Right hindlimb (tissue), 1 donor: Measurements from ENCODE around the gene HSPA1L.
"Not testable (repeated sequence)": the region's sequence is repeated elsewhere in the genome, so short reads cannot be mapped to it uniquely, and the experiment has no call there.

ENCODE experiments used
- DNase-seq: peaks from one replicate; pipeline ENCODE4 v3.0.0-alpha.2; 2018

Gene HSPA1L

DNA sequence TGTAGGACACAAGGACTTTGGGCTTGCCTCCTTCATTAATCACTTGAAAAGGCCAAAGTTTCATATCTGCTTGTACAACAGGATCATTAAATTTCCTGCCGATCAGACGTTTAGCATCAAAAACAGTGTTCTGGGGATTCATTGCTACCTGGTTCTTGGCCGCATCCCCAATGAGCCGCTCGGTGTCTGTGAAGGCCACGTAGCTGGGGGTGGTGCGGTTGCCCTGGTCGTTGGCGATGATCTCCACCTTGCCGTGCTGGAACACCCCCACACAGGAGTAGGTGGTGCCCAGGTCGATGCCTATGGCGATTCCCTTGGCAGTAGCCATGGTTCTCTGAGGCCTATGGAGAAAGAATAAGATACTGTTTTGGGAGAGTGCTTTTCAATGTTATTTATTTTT is 3.4 kb downstream of the HSPA1L start:
- DNase-seq, result no peak

DNA sequence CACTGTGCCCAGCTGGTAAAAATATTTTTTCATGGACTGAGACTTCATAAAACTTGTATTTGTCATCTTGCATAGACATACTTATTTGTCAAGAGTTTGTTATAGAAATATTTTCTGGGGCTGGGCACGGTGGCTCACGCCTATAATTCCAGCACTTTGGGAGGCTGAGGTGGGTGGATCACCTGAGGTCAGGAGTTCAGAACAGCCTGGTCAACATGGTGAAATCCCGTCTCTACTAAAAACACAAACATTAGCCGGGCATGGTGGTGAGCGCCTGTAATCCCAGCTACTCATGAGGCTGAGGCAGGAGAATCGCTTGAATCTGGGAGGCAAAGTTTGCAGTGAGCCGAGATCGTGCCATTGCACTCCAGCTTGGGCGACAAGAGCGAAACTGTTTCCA is 6.5 kb downstream of the HSPA1L start:
- not testable (repeated sequence) for DNase-seq

DNA sequence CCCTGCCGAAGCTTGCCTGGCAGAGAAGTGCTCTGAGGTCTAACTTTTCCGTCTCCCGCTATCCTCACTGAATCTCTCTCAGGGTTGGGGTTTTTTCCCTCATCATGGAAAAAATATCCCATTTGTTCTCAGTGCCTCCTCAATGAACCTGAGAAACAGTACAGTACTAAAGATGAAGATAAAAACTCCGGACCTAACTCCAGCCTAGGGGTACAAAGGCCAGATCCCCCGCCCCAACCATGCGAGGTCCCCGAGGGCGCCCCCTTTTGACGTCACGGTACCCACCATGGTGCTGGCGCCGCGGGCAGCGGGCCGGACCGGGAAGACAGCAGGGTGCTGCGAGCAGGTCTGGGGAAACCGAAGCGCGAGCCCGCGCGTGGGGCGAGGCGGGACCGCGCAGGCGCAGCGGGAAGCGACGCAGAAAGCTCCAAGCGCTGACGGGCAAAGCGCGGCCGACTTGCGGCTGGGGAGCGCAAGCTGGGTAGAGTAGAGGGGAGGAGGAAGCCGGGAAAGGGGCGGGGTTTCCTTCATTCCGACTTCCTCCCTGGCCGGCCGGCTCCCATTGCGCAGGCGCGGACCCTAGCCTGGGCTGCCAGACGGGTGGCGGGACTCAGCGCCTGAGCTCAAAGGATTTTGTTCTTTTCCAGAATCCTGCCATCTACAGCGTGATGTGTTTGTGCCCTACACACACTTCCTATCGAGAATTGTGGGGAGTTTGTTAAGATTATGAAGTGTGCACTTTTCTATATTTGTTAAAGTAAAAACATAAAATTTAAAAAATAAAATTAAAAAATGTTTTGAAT is 8.4 kb downstream of the HSPA1L start, which contains the start of gene LSM2:
TSS of gene LSM2 (minus strand) at position 497 of the 803 bp plus-strand sequence. CDS start at position 288, 209 bp downstream.
- DNase-seq, result peak; percentile 99

DNA sequence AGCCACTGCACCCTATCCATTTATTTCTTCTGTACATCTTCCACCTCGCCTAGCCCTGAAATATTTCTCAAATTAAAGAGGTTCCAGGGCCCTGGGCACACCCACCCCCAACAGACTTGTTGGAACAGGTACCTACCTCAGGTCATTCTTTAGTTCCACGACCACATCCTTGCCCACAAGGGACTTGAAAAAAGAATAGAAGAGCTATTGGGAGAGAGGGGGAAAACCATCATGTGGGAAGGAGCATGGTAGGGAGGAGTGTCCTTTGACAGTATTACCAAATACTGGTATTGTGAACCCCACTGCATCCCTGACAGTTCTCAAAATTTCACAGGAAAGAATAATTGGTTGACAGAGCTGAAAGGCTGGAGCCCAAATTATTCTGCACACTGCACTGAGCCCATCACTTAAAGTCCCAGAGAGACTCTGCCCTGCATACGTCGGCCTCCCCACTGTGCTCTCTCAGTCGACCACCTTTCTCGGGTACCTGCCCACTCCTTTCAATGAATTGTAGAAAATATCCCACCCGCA is 9.1 kb downstream of the HSPA1L start:
- DNase-seq, result no peak

DNA sequence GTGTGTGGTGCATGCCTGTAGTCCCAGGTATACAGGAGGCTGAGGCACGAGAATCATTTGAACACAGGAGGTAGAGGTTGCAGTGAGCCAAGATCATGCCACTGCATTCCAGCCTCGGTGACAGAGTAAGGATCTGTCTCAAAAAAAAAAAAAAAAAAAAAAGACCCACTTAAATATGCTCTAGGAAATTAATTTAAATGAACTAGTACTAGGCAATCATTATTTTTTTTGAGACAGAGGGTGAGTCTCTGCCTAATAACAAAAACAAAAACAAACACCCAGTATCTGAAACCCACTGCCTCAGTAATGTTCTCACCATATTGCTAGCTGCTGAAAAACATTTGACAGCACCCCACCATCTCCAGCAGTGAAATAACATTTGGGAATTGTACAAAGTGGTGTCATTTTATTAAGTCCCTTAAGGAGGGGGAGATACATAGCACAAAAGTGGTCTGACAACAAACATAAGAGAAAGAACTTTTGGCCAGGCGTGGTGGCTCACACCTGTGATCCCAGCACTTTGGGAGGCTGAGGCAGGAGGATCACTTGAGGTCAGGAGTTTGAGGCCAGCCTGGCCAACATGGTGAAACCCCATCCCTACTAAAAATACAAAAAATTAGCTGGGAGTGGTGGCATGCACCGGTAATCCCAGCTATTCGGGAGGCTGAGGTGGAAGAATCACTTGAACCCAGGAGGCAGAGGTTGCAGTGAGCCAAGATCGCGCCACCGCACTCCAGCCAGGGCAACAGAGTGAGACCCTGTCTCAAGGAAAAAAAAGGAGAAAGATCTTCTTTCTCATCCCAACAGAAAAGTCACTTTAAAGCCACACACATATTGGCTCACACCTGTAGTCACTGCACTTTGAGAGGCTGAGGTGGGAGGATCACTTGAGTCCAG is 13.8 kb downstream of the HSPA1L start:
- DNase-seq, result not testable (repeated sequence)

DNA sequence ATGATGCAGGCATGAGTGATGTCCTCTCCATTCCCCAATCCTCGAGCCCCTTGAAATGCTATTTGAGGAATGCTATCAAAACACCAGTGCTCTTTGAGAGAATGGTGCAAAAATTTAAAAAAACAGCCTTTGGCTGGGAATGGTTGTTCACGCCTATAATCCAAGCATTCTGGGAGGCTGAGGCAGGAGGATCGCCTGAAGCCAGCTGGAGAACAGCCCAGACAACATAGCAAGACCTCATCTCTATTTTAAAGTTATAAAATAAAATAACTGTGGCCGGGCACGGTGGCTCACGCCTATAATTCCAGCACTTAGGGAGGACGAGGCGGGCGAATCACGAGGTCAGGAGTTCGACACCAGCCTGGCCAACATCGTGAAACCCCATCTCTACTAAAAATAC is 15.3 kb downstream of the HSPA1L start:
- DNase-seq, result no peak

DNA sequence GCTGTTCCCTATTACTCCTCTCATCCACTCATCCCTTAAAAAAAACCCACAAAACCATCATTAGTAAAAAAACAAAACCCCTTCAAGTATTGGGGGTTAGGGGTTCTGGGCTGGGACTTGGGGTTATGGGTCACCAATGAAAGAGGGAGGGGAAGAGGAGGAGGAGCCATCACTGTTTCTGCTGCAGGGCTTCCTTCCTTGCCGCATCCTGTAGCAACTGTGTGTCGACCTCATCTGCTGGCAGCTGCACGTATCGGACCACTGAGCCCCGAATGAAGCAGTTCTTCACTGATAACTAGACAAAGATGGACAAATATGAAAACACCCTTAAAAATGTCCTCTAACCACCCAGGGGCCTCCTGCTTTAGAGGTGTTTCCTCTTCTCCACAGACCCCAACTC is 17.5 kb downstream of the HSPA1L start:
- no peak for DNase-seq

DNA sequence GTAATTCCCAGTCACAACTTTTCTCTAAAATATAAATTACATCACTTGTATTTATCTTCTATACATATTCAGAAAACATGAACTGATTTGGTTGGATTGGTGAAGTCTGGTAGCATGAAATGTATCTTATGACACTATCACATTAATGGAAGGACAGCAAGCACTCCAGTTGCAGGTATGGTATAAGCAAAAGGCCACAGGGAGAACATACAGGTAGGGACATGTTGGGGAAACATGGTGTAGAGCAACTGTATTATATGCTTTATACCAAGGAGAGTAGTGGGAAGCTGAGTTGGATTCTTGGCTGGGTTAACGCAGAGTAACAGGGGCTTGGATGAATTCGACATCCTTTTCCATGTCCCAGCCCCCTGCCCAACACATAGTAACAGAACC is 18.1 kb downstream of the HSPA1L start:
- no peak for DNase-seq

DNA sequence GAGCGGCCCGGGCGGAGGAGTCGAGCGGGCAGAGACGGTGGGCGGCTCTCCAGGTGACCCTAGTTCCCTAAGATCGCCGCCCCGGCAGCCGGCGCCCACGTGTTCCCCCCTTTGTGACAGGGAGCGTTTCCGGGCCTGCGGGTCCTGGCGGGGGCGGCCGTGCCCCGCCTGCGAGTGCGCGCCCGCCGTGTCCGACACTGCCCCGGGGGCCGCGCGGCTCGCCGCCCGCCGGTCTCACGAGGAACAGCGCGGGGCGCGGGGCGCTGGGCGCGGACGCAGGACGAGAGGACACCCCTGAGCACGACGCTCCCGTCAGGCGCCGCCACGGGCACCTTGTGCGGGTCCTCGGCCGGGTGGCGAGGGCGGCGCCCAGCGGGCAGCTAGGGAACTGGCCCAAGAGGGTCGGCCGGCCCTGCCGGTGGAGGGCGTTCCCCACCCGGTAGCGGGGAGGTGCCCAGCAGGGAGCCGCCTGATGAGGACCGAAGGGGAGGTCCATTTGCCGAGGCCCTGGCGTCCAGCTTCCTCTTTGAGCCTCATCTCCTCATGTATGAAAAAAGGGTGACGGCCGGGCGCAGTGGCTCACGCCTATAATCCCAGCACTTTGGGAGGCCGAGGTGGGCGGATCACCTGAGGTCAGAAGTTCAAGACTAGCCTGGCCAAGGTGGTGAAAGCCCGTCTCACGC is 19.3 kb downstream of the HSPA1L start, which contains the start of gene VARS1:
TSS of gene VARS1 (minus strand) at position 137 of the 683 bp plus-strand sequence. CDS start 535 bp downstream, outside the sequence.
- DNase-seq, result peak; percentile 90

DNA sequence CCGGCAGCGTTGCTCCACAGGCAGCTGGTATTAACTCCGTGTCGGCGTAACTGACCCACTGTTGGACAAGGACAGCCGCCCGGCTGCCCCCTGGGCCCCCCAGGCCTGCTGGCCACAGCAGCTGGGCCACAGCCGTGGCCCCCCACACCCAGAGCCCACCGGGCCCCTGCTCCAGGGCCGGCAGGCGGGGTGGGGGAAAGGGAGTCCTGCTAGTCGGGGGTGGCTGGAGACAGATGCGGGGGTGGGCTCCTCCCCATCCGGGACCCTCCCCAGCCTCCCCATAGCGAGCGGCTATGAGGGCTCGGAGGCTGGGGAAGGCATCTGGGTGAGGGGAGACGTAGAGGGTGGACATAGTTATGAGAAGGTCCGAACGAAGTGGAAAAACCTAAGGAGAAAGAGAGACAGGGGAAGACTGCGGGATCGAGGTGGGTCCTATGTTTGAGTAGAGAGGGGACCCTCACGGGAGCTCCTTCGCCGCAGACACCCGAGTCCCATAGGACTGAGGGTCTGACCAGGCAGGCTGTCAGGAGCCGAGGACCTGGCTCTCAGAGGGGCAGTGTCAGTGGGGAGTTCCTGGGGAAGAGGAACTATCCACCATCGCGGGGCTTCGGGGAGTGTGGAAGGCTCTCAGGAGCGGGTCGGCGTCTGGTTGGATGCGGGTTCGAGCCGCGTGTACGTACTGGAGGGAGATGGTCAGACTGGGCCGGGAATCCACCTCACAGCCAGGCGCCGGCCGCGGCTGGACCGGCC is 20.0 kb downstream of the HSPA1L start:
- peak; percentile 55 for DNase-seq

DNA sequence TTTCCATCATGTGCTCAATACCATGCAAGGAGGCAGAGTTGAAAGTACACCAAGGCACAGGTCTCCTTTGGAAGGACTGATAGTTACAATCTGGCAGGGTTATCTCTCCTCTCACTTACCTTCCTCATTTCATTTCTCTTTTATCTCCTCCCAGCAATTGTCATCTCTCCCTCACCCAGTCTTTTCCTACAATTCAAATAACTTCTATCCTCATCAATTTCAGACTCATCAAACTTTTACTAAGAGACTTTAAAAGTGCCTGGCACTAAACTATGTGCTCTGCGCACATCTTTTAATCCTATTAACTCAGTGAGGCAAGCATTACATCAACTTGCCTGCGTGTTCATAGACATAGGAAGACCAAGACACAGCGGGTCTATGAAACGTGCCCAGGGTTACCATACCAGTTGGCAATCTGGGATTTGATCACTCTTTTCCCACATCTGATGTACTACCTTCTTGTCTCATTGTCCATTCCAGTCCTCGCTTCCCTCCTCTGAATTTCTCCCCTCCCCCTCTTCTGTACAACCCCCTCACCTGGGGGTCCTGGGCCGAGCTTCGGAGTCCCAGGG is 20.7 kb downstream of the HSPA1L start:
- DNase-seq, result no peak

DNA sequence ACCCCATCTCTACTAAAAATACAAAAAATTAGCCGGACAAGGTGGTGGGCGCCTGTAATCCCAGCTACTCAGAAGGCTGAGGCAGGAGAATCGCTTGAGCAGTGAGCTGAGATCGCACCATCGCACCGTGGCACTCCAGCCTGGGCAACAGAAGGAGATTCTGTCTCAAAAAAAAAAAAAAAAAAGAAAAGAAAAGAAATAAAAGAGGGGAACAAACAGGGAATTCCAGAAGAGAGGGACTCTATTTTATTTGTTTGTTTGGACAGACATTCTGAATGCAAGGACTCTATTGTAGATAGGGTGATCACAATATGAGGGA is 21.2 kb downstream of the HSPA1L start:
- not testable (repeated sequence) for DNase-seq

DNA sequence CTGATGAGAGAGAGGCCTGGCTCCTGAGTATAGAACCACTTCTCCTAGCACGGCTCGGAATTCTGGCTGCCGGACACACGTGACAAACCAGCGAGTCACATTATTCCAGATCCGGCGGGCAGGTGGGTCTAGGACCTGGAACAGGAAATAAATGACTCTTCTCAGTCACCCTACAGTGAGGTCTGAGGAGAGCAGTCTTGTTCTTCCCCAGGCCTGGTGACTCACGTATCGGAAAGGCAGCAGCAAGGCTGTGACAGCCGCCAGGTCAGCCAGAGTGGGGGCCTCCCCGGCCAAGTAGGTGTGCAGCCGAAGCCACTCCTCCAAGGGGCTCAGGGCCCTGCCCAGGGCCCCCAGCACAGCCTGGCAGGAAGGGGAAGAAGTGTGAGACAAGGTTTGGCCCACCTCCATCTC is 22.3 kb downstream of the HSPA1L start:
- DNase-seq, result no peak

DNA sequence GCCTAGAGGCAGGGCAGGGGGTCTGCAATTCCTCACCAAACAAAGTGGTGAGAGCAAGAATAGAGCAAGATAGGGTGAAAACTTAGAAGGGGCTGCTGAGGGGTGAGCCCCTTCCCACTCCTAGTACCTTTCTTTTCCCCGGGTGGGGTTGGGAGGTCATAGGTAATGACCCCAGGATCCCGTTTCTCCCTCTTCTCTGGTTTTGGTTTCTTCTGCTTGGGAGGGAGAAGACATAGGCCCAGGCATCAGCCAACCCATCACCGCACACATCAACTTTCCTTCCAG is 23.1 kb downstream of the HSPA1L start:
- no peak for DNase-seq

DNA sequence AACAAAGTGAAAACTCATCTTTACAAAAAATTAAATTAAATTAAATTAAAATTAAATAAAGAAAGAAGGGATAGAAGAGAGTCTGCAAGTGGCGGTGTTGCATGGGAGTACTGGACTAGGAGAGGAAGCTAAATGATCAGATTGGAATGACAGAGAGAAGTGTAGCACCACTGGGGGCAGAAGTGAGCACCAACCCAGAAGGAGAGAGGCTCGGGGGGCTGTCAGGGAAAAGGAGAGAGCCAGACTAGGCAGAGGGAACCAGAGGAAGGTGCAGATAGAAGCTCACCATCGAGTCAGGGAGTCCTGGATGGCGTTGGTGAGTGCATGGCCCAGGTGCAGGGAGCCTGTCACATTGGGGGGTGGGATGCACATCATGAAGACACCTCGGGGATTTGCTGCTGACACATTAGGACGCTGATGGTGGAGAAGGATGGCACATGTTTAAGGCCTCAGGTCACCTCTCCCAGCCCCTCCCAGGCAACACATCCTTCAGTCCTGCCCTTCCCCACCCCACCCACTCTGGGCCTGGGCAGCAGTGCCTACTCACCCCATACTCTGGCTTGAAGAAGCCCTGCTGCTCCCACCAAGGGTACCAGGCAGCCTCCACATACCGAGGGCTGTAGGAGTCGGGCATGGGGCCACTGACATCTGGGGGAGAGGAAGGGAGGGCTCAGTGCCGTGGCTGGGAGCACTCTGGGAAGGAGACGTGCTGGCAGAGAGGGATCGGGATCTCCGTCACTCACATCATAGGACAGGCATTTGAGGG is 23.6 kb downstream of the HSPA1L start:
- DNase-seq, result peak; percentile 74

DNA sequence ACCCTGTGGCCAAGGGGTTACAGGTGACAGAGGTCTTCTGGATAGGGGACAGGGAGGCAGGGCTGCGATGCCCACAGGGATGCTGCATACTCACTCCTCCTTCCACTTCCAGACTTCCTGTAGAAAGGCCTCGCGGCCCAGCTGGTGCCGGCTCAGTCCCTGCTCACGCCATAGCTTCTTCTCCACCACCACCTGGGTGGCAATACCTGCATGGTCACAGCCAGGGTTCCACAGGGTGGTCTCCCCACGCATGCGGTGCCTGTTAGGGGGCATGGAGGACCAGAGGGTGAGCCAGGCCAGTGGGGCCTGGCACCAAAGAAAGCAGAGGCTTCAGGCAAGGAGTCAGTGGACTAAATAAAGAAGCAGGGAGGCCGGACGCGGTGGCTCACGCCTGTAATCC is 29.6 kb downstream of the HSPA1L start:
- no peak for DNase-seq

DNA sequence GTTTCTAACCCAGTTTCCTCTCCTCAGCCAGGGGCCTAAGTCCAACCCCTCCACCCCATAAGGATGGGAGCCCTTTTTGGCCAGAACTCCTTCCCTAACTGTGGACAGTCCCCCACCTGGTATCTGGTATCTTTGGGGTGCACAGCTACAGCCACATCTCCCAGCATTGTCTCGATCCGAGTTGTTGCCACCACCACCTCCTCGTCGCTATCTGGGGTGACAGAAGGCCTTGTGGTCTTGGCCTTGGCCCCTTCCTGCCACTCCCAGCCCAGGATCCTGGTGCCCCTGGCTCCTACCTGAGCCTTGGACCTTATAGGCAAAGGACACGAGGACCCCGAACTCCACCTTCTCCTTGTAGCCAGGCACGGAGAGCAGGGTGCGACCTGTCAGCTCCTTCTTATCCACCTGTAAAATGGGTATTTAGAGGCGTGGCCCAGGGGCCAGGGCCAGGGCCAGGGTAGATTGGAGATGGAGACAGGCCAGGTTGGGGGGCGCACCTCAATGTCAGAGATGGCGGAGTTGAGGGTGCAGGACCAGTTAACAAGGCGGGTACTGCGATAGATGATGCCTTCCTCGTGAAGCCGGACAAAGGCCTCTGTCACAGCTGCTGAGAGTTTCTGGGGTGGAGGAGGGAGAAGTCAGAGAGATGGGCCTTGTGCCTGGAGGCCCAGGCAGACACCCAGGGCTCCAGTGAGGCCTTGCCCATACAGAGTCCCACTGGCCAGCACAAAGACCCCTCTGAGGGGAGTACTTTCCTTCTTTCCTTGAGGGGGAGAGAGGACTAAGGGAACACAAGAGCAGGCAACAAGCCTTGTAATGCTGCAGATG is 30.8 kb downstream of the HSPA1L start:
- DNase-seq, result no peak

DNA sequence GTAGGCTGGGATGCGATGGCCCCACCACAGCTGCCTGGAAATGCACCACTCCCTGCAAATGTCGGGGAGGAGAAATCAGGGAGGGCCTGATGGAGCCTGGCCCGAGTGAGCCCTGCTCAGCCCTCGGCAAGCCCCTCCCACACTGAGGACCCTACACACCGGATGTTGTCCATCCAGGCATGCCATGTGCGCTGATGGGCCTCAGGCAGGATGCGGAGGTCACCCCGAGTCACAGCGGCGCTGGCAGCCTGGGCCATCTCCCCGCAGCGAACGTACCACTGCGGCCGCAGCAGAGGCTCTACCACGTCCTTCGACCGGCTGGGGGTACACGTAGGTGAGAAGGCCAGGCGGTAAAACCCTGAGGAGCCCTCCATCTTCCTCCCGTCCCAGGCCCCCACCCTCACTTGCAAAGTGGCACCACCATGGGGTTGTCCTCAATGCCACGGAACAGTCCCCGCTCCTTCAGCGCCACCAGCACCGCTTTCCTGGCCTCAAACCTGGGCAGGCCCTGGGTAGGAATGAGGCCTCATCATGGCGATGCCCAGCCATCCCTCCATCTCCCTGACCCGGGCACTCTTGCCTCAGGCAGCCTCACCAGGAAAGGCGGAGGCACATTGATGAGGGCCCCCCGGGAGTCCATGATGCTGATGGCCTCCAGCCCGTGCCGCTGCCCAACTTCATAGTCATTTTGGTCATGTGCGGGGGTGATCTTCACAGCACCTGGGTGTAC is 32.8 kb downstream of the HSPA1L start:
- DNase-seq, result no peak

DNA sequence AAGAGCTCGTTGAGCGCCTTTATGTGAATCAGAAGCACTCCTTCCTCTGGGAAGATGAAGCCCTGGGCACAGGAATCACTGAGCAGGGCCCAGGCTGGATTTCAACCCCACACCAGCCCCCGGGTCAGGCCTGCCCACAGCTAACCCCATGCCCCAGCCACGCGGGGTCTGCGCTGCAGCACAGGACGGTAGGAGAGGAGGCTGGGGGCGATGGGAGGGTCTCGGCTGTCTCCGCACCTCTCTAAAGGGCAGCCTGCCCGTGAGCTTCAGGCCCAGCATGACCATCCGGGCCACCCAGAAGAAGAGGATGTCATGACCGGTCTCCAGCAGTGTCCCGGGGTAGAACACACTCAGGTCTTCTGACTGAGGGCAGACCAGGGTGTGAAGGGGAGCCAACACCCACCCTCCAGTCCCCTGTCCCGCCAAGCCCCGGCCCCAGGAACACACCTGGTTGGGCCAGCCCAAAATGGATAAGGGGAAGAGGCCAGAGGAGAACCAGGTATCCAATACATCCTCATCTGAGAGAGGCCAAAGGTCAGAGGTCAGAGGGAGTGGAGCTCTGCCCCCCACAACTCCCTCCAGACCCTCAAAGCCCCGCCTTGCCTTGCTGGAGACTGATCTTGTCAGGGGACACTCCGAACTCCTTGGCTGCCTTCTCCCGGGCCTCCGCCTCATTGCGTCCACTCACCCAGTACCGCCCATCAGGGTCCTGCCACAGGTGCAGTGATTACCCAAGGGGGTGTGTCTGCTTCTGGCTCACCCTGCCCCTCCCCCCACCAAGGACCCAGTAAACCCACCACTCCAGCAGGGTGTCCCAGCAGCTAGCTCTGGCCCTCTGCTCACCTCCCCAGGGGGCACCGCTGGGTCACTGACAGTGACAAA is 33.6 kb downstream of the HSPA1L start:
- no peak for DNase-seq
